ENCODE results near the gene LRRC61. TPM values are rescaled to one million over a fixed set of nuclear protein-coding genes. Genes with fewer than 3 reads are reported as not detected.

The LRRC61 gene
- total and polyA plus RNA-seq, 2 of the 13 experiments (the other 11 are each of a cell fraction or from before 2014, with no cell fraction given): 33.0 to 34.8 TPM

GRCh38 chr7:150383710-150384397 is 60.7 kb downstream of the LRRC61 start (continued):
- 0 out of 2 replicates have a peak, but pooled peaks have one; percentile 28 for TF ChIP-seq ZBTB39 (CRISPR knock-in tag; IDR thresholded peaks at IDR 0.05)
- no peak for TF ChIP-seq FOXO4 (CRISPR knock-in tag; conservative IDR thresholded peaks at IDR 0.05)
- peak; percentile 67; the same call in 1 of the 2 replicates for TF ChIP-seq FOXK2 (IDR thresholded peaks at IDR 0.05)
- peak; percentile 54 for TF ChIP-seq NR2F6 (IDR thresholded peaks at IDR 0.05)
- TF ChIP-seq NR2F6 (CRISPR knock-in tag; IDR thresholded peaks at IDR 0.05): peak; percentile 66; the same call in 1 of the 2 replicates
- no peak for TF ChIP-seq CREM (IDR thresholded peaks at IDR 0.05)
- no peak for TF ChIP-seq CREM (CRISPR knock-in tag; IDR thresholded peaks at IDR 0.05)
- TF ChIP-seq NCOA2 (CRISPR knock-in tag; IDR thresholded peaks at IDR 0.05): peak; percentile 57
- peak; percentile 5; the same call in 1 of the 2 replicates for TF ChIP-seq FOSL2 (CRISPR knock-in tag; IDR thresholded peaks at IDR 0.05)
- TF ChIP-seq TCF7L2 (IDR thresholded peaks at IDR 0.05; ENCODE audit: low read depth, low read length): no peak
- no peak for TF ChIP-seq ZNF709 (CRISPR knock-in tag; IDR thresholded peaks at IDR 0.05)
- no peak for TF ChIP-seq RARG (CRISPR knock-in tag; IDR thresholded peaks at IDR 0.05; ENCODE audit: low read depth)
- peak; percentile 66 for TF ChIP-seq EED (CRISPR knock-in tag; IDR thresholded peaks at IDR 0.05)
- peak; percentile 90; the same call in 1 of the 2 replicates for TF ChIP-seq HOXA5 (CRISPR knock-in tag; IDR thresholded peaks at IDR 0.05)
- no peak for TF ChIP-seq JUN (CRISPR knock-in tag; IDR thresholded peaks at IDR 0.05)
- TF ChIP-seq PHF8 (CRISPR knock-in tag; IDR thresholded peaks at IDR 0.05): peak; percentile 57
- peak; percentile 27; the same call in 1 of the 2 replicates for TF ChIP-seq KDM5B (CRISPR knock-in tag; IDR thresholded peaks at IDR 0.05; ENCODE audit: borderline replicate concordance)
- 0 out of 2 replicates have a peak, but pooled peaks have one; percentile 59 for TF ChIP-seq ZNF704 (CRISPR knock-in tag; IDR thresholded peaks at IDR 0.05; ENCODE audit: borderline replicate concordance)
- TF ChIP-seq SP140L (CRISPR knock-in tag; IDR thresholded peaks at IDR 0.05; ENCODE audit: borderline replicate concordance): no peak
- no peak for TF ChIP-seq MTA3 (CRISPR knock-in tag; IDR thresholded peaks at IDR 0.05)
- TF ChIP-seq HBP1 (CRISPR knock-in tag; IDR thresholded peaks at IDR 0.05; ENCODE audit: low read depth): peak; percentile 60; the same call in 1 of the 2 replicates

Data from HepG2 (cell line).